Heart right ventricle (tissue), 16 donors: ENCODE results near the gene TRMT10A. TPM values are rescaled to one million over a fixed set of nuclear protein-coding genes. Genes with fewer than 3 reads are reported as not detected.

Source experiments
- ATAC-seq, 8 donors: fragments of 200-7000 bp; cut with Tn5 transposase; one replicate each; pipeline ENCODE4 v1.9.1; 2020; ENCODE audit warnings: mild to moderate bottlenecking in 8 of 8, moderate library complexity in 8 of 8, moderate number of reproducible peaks in 1 of 8
- DNase-seq, 2 donors: peaks; one replicate each; pipeline ENCODE4 v3.0.0-alpha.2; 2020
- H3K27ac ChIP-seq, 10 donors: fragments of 200-600 bp; sonication (generic) in 2 of 10; one replicate each; pipeline versions ENCODE4 v1.5.0 to v1.8.0; 2020 to 2022; ENCODE audit warnings: mild to moderate bottlenecking in 3 of 10
- H3K27me3 ChIP-seq, 7 donors: fragments of 200-600 bp; one replicate each; pipeline ENCODE4 v1.8.0; 2021 to 2022; ENCODE audit warnings: mild to moderate bottlenecking in 2 of 7
- H3K36me3 ChIP-seq, 9 donors: fragments of 200-600 bp; sonication (generic) in 1 of 9; one replicate each; pipeline versions ENCODE4 v1.5.0 to v1.8.0; 2020 to 2022; ENCODE audit warnings: mild to moderate bottlenecking in 2 of 9
- H3K4me1 ChIP-seq, 9 donors: fragments of 200-600 bp; sonication (generic) in 1 of 9; one replicate each; pipeline versions ENCODE4 v1.5.0 to v1.8.0; 2020 to 2022; ENCODE audit warnings: mild to moderate bottlenecking in 4 of 9
- H3K4me3 ChIP-seq, 10 donors: fragments of 200-600 bp; sonication (generic) in 2 of 10; one replicate each; pipeline versions ENCODE4 v1.5.0 to v1.8.0; 2020 to 2022; ENCODE audit warnings: mild to moderate bottlenecking in 7 of 10, moderate library complexity in 2 of 10
- H3K9me3 ChIP-seq, 11 donors: fragments of 200-600 bp in 10 of 11; sonication (generic) in 2 of 11; one replicate each; pipeline versions ENCODE4 v1.5.0 to v1.8.0; 2013 to 2022; ENCODE audit warnings: mild to moderate bottlenecking in 2 of 11, control low read depth in 1 of 11, moderate library complexity in 1 of 11
- CTCF ChIP-seq, 9 donors: fragments of 200-600 bp; sonication (generic) in 2 of 9; IDR thresholded peaks; one replicate each; pipeline versions ENCODE4 v1.5.0 to v1.8.0; 2021 to 2022; ENCODE audit warnings: antibody characterized with exemption in 9 of 9, mild to moderate bottlenecking in 5 of 9, moderate library complexity in 1 of 9
- WGBS, 2 donors: extraction: QIAGEN DNeasy Blood & Tissue Kit; methylation state at CpG; one replicate each; pipeline ENCODE4 v1.1.7; 2013; ENCODE audit warnings: inconsistent platforms in 1 of 2; 5-methylcytosine and 5-hydroxymethylcytosine counted together
- intact Hi-C, 10 donors: fragments of 100-400 bp; cut with DNase I; formaldehyde crosslinking; loops; one replicate each; pipeline versions ENCODE4 v1.11.1 to v1.14.2; 2022
- polyA plus RNA-seq, 2 donors: library from polyadenylated mRNA; stranded (reverse); fragments of 200-250 nt; gene quantifications; one replicate each; pipeline ENCODE4 v1.2.3, GENCODE V29; 2013
- total RNA-seq, 10 donors: library from RNA; stranded (reverse); fragmentation: NEBNext Ultra II Directional in 3 of 10; extraction: Animal tissue kit (Norgen Biotek cat#: 25700) in 3 of 10; gene quantifications; one replicate each; pipeline versions ENCODE4 v1.2.1 to v1.2.4, GENCODE V29; 2021 to 2023
- donor health status: Arrhythmogenic right ventricular cardiomyopathy.
- donor health status: ischemic (EF 13 %, LVEDD 7.1; RV severe dilation, severe dysfunction).
- donor health status: healthy with polysubstance abuse.
- donor health status: DM: no; HTN: yes; CAD: no.
- donor health status: DM: no; HTN: no; CAD: no.
- donor health status: ischemic (EF 25% LVEDD 6.9; RV normal size, moderate dysfunction).
- donor health status: ischemic (EF 25% LVEDD 5.7; RV mildly dilated, moderate dysfunction).
- donor health status: healthy.
- donor health status: DM: yes; HTN: yes; CAD: no.
- donor health status: Ischemic cardiomyopathy.
- donor health status: ischemic (EF 35%, LVEDD 5.7; RV mildly dilated, moderate dysfunction).
- donor health status: nonischemic (EF 11% LVEDD 7.7; RV severe dilation, severe dysfunction).
- donor health status: DM: yes; HTN: yes; CAD: no.
- donor health status: PGD.
- donor health status: ischemic (EF 29% LVEDD 5.4; RV normal size, mild dysfunction).
- donor health status: nonischemic (EF 23%, LVEDD 6.1; RV moderate dilation, normal function).

The TRMT10A gene
- total and polyA plus RNA-seq, 12 donors = 1.9 to 5.0 (median 3.9) TPM

DNA sequence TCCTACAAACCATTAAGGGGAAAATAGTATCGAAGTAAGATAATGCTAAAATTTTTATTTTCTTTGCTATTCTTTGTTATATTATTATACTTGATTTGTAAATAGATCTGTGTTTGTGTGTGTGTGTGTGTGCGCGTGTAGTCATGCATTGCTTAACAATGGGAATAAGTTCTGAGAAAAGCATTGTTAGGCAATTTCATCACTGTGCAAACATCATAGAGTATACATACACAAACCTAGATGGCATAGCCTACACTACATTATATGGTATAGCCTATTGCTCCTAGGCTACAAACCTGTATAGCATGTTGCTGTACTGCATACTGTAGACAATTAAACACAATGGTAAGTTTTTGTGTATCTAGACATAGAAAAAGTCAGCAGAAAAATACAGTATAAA, 27.9 kb upstream of the TRMT10A start:
- DNase-seq = no peak
- H3K4me3 ChIP-seq = no peak overlapping the region
- TF ChIP-seq CTCF (IDR thresholded peaks at IDR 0.05) = no peak
- no peaks in the 10 kb centered on the region for H3K9me3 ChIP-seq
- H3K4me1 ChIP-seq = peaks cover 0 to 12% (median 0%) of the 10 kb centered on the region in 9 donors
- H3K27ac ChIP-seq = no peak overlapping the region
- WGBS, 2 donors = 88 to 92% methylated on average over 3 of the region's 3 CpGs
- no peaks in the 10 kb centered on the region for H3K27me3 ChIP-seq
- no peak for ATAC-seq
- H3K36me3 ChIP-seq = no peaks in the 10 kb centered on the region
- intact Hi-C loops = no loop called here

- Histone ChIP-seq H3K36me3 (no peaks in the 10 kb centered on the region), H3K4me1 (peaks cover 0 to 12% (median 0%) of the 10 kb centered on the region in 9 donors), H3K4me3 (no peak overlapping the region), H3K27me3 (no peaks in the 10 kb centered on the region), H3K27ac (no peak overlapping the region), H3K9me3 (no peaks in the 10 kb centered on the region)
- intact Hi-C loops = no loop called here
- DNase-seq = no peak
- WGBS, 2 donors = 43 to 57% methylated on average over 1 of the region's 1 CpG
- no peak for TF ChIP-seq CTCF (IDR thresholded peaks at IDR 0.05)
- no peak for ATAC-seq
Observed at GRCh38 chr4:99587803-99588202, 24.0 kb upstream of the TRMT10A start.

- ATAC-seq = no peak
- Histone ChIP-seq H3K4me3 (no peak overlapping the region), H3K27ac (no peak overlapping the region)
Observed at GRCh38 chr4:99587309-99587708, 23.5 kb upstream of the TRMT10A start.

DNA sequence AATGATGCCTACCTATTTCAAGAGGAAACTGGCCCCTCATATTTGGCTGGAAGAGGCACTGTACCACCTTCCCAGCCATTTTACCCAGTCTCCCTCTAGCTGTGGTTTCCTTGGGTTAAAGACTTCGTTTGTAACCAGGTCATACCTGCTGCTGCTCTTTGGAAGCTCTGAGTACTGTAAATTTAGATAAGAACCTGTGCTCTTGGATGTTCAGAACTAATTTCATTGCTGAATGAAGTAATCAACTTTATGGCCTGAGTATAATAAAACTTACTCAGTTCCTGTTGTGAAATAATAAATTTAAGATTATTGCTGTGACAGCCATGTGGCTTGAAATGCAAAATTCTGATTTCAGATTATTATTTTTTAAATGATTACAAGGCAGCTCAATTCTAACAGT, 23.0 kb upstream of the TRMT10A start:
- WGBS, 2 donors = 17 to 34% methylated on average over 1 of the region's 1 CpG
- intact Hi-C loops = no loop called here
- Histone ChIP-seq H3K27ac (no peak overlapping the region), H3K4me1 (peaks cover 0 to 12% (median 0%) of the 10 kb centered on the region in 9 donors), H3K27me3 (no peaks in the 10 kb centered on the region), H3K36me3 (no peaks in the 10 kb centered on the region), H3K4me3 (no peak overlapping the region), H3K9me3 (no peaks in the 10 kb centered on the region)
- DNase-seq (no peak), ATAC-seq (no peak)
- TF ChIP-seq CTCF (IDR thresholded peaks at IDR 0.05) = no peak

More at GRCh38 chr4:99587309-99587708, 23.5 kb upstream of the TRMT10A start:
- no peak for DNase-seq
- intact Hi-C loops = no loop called here
- no peaks in the 10 kb centered on the region for H3K27me3 ChIP-seq
- H3K36me3 ChIP-seq = no peaks in the 10 kb centered on the region
- H3K4me1 ChIP-seq = peaks cover 0 to 12% (median 0%) of the 10 kb centered on the region in 9 donors
- no peaks in the 10 kb centered on the region for H3K9me3 ChIP-seq
- no peak for TF ChIP-seq CTCF (IDR thresholded peaks at IDR 0.05)
